GM23338 (cell line): ENCODE data around the gene PCDHGB7. TPM values are rescaled to one million over a fixed set of nuclear protein-coding genes. Genes with fewer than 3 reads are reported as not detected.

Experiments used
- ATAC-seq: fragments of 200-7000 bp; cut with Tn5 transposase; 3 replicates; pipeline ENCODE4 v1.9.1; 2020
- DNase-seq: peaks from one replicate; pipeline ENCODE4 v3.0.0-alpha.2; 2015; ENCODE audit warnings: low spot score
- H2AFZ ChIP-seq: fragments of 200-600 bp; sonication (generic); 2 replicates; pipeline ENCODE4 v1.8.0; 2016; ENCODE audit warnings: antibody characterized with exemption, mild to moderate bottlenecking, moderate library complexity
- H3F3A ChIP-seq: fragments of 200-600 bp; sonication (generic); replicated peaks from 2 replicates; pipeline ENCODE4 v1.8.0; 2017; ENCODE audit warnings: antibody characterized with exemption, mixed run types, low read depth
- H3K27ac ChIP-seq: fragments of 200-600 bp; sonication (generic); 2 replicates; pipeline ENCODE4 v1.6.1; 2016; ENCODE audit warnings: low read depth
- H3K27me3 ChIP-seq: fragments of 200-600 bp; sonication (generic); 2 replicates; pipeline ENCODE4 v1.8.0; 2016; ENCODE audit warnings: mild to moderate bottlenecking, mixed run types, moderate library complexity; ENCODE audit not compliant: insufficient read depth
- H3K36me3 ChIP-seq: fragments of 200-600 bp; sonication (generic); 2 replicates; pipeline ENCODE4 v1.8.0; 2016; ENCODE audit warnings: mild to moderate bottlenecking; ENCODE audit not compliant: insufficient read depth
- H3K4me1 ChIP-seq: fragments of 200-600 bp; sonication (generic); 2 replicates; pipeline ENCODE4 v1.8.0; 2016; ENCODE audit warnings: mild to moderate bottlenecking, moderate library complexity; ENCODE audit not compliant: insufficient read depth
- H3K4me2 ChIP-seq: fragments of 200-600 bp; sonication (generic); 2 replicates; pipeline ENCODE4 v1.7.1; 2017; ENCODE audit warnings: mixed run types
- H3K4me3 ChIP-seq: fragments of 200-600 bp; sonication (generic); 2 replicates; pipeline ENCODE4 v1.6.1; 2016; ENCODE audit warnings: mixed run types
- H3K79me2 ChIP-seq: fragments of 200-600 bp; sonication (generic); replicated peaks from 2 replicates; pipeline ENCODE4 v1.8.0; 2017; ENCODE audit warnings: mild to moderate bottlenecking; ENCODE audit not compliant: insufficient read depth
- H3K9me2 ChIP-seq: fragments of 200-600 bp; sonication (generic); 2 replicates; pipeline ENCODE4 v1.8.0; 2017; ENCODE audit not compliant: insufficient read depth
- H4K20me1 ChIP-seq: fragments of 200-600 bp; sonication (generic); replicated peaks from 2 replicates; pipeline ENCODE4 v1.8.0; 2017; ENCODE audit warnings: mild to moderate bottlenecking; ENCODE audit not compliant: insufficient read depth
- H3K27ac Mint-ChIP-seq: 2 replicates; pipeline ENCODE4 v1.8.0; 2020; ENCODE audit warnings: inconsistent platforms, mild to moderate bottlenecking, moderate library complexity, mixed read lengths
- H3K27me3 Mint-ChIP-seq: 3 replicates; pipeline ENCODE4 v1.8.0; 2022; ENCODE audit warnings: low read depth, mild to moderate bottlenecking, moderate library complexity, mixed read lengths, inconsistent platforms; ENCODE audit not compliant: insufficient read depth, poor library complexity
- H3K36me3 Mint-ChIP-seq: 3 replicates; pipeline ENCODE4 v1.8.0; 2021; ENCODE audit warnings: low read depth, mild to moderate bottlenecking, inconsistent platforms, moderate library complexity, mixed read lengths
- H3K4me1 Mint-ChIP-seq: 3 replicates; pipeline ENCODE4 v1.8.0; 2020; ENCODE audit warnings: mild to moderate bottlenecking, inconsistent platforms, mixed read lengths
- H3K4me3 Mint-ChIP-seq: 3 replicates; pipeline ENCODE4 v1.8.0; 2021; ENCODE audit warnings: moderate library complexity, mild to moderate bottlenecking, inconsistent platforms, mixed read lengths
- H3K9me3 Mint-ChIP-seq: 3 replicates; pipeline ENCODE4 v1.8.0; 2020; ENCODE audit warnings: moderate library complexity, mild to moderate bottlenecking, inconsistent platforms, mixed read lengths
- CREB1 ChIP-seq: fragments of 250-450 bp; sonication (Bioruptor Pico); IDR thresholded peaks from 2 replicates; pipeline ENCODE4 v1.5.0; 2020; ENCODE audit warnings: low read depth, mild to moderate bottlenecking, moderate library complexity
- EZH2 ChIP-seq: fragments of 200-600 bp; sonication (generic); IDR thresholded peaks from one replicate; pipeline ENCODE4 v1.8.0; 2017; ENCODE audit warnings: antibody characterized with exemption, mild to moderate bottlenecking, low read depth; ENCODE audit not compliant: unreplicated experiment
- JUNB ChIP-seq: IDR thresholded peaks from one replicate; pipeline ENCODE4 v1.6.1; 2016; ENCODE audit warnings: antibody characterized with exemption; ENCODE audit not compliant: unreplicated experiment
- NANOG ChIP-seq: IDR thresholded peaks from 2 replicates; pipeline ENCODE4 v1.6.1; 2016; ENCODE audit warnings: antibody characterized with exemption, borderline replicate concordance
- POLR2AphosphoS5 ChIP-seq: IDR thresholded peaks from 2 replicates; pipeline ENCODE4 v1.6.1; 2016; ENCODE audit warnings: antibody characterized with exemption, low read depth
- ZNF331 ChIP-seq: fragments of 250-450 bp; sonication (Bioruptor Pico); IDR thresholded peaks from 2 replicates; pipeline ENCODE4 v1.5.0; 2020; ENCODE audit warnings: low read depth, mild to moderate bottlenecking, moderate library complexity
- polyA plus RNA-seq: library from polyadenylated mRNA; unstranded; fragments of >200 nt; fragmentation: Nextera tagmentation; extraction: Ambion mirVana; gene quantifications from 2 replicates; pipeline ENCODE4 v1.2.1, GENCODE V29; 2016
- total RNA-seq: library from RNA; depleted of rRNA; stranded (reverse); fragments of >200 nt; shearing (Covaris generic); gene quantifications from 2 replicates; pipeline ENCODE4 v1.2.3, GENCODE V29; 2014
- TF ChIP-seq, protein P1 (sequence below), 2 experiments: fragments of 200-600 bp in 1 of 2; sonication (generic) in 1 of 2; conservative IDR thresholded peaks; 2 replicates each; pipeline versions ENCODE4 v1.5.1 to v1.6.1; 2016 to 2017; ENCODE audit warnings: antibody characterized with exemption in 2 of 2, low read depth in 2 of 2, mild to moderate bottlenecking in 2 of 2, moderate library complexity in 1 of 2
- TF ChIP-seq, protein P2 (sequence below): IDR thresholded peaks from 2 replicates; pipeline ENCODE4 v1.6.1; 2016; ENCODE audit warnings: antibody characterized with exemption
- TF ChIP-seq, protein P3 (sequence below): fragments of 250-450 bp; sonication (Bioruptor Pico); IDR thresholded peaks from 2 replicates; pipeline ENCODE4 v1.5.0; 2020; ENCODE audit warnings: mild to moderate bottlenecking, moderate library complexity

PCDHGB7 gene
- total and polyA plus RNA-seq, 2 experiments from 2014 or later: 1.4 to 11.7 TPM

DNA sequence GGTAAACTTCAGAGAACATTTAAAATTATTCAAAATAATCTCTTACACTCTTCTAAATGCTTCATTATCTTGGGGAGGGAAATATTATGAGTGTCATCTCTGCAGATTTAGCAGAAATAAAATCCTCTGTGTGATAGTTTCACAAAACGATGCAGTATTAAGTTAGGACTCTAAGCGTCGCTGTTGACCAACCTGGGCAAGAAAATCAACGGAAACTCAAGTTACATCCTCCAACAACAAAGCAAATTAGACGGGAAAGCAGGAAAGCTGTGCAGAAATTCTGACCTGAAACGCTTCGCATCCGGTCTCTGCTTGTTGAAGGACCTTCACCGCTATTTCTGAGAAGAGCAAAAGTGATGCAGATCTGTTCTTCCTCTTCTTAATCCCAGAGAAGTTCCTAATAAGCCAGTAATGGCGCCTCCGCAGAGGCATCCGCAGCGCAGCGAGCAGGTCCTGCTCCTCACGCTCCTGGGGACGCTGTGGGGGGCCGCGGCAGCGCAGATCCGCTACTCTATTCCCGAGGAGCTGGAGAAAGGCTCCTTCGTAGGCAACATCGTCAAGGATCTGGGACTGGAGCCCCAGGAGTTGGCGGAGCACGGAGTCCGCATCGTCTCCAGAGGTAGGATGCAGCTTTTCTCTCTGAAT is 43.7 kb upstream of the PCDHGB7 start, which contains the start of gene PCDHGA6:
Gene PCDHGA6 (plus strand): TSS at position 219 of the 645 bp plus-strand sequence. CDS start 193 bp downstream, at position 412.
- Histone ChIP-seq H3K36me3 (no peaks in the 10 kb centered on the region), H3K79me2 (no peaks in the 10 kb centered on the region), H3K27me3 (no peaks in the 10 kb centered on the region), H3F3A (no peaks in the 10 kb centered on the region), H3K4me3 (no peak within 1 kb of the TSS), H3K9me2 (no peaks in the 10 kb centered on the region), H3K4me1 (no peaks in the 10 kb centered on the region), H2AFZ (no peak within 1 kb of the TSS), H3K4me2 (0 out of 2 replicates have a peak within 1 kb of the TSS, but pooled peaks have one; percentile 8), H3K27ac (no peak within 1 kb of the TSS), H4K20me1 (no peaks in the 10 kb centered on the region)
- peaks cover 64% of the 10 kb centered on the region for H3K36me3 Mint-ChIP-seq
- no peak; the same call in 2 of the 3 replicates for ATAC-seq
- H3K9me3 Mint-ChIP-seq: peaks cover 71% of the 10 kb centered on the region
- H3K27ac Mint-ChIP-seq: no peak within 1 kb of the TSS
- TF ChIP-seq, protein P1, sequence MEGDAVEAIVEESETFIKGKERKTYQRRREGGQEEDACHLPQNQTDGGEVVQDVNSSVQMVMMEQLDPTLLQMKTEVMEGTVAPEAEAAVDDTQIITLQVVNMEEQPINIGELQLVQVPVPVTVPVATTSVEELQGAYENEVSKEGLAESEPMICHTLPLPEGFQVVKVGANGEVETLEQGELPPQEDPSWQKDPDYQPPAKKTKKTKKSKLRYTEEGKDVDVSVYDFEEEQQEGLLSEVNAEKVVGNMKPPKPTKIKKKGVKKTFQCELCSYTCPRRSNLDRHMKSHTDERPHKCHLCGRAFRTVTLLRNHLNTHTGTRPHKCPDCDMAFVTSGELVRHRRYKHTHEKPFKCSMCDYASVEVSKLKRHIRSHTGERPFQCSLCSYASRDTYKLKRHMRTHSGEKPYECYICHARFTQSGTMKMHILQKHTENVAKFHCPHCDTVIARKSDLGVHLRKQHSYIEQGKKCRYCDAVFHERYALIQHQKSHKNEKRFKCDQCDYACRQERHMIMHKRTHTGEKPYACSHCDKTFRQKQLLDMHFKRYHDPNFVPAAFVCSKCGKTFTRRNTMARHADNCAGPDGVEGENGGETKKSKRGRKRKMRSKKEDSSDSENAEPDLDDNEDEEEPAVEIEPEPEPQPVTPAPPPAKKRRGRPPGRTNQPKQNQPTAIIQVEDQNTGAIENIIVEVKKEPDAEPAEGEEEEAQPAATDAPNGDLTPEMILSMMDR (conservative IDR thresholded peaks at IDR 0.05; ENCODE audit: low read depth in 2 of 2): peak; percentile 43 to 47
- TF ChIP-seq EZH2: no peak
- peaks cover 6% of the 10 kb centered on the region for H3K27me3 Mint-ChIP-seq
- peak within 1 kb of the TSS; percentile 38; the same call in 2 of the 3 replicates for H3K4me3 Mint-ChIP-seq
- peak; percentile 44 for DNase-seq
- H3K4me1 Mint-ChIP-seq: peaks cover 2% of the 10 kb centered on the region; the same call in 1 of the 3 replicates

DNA sequence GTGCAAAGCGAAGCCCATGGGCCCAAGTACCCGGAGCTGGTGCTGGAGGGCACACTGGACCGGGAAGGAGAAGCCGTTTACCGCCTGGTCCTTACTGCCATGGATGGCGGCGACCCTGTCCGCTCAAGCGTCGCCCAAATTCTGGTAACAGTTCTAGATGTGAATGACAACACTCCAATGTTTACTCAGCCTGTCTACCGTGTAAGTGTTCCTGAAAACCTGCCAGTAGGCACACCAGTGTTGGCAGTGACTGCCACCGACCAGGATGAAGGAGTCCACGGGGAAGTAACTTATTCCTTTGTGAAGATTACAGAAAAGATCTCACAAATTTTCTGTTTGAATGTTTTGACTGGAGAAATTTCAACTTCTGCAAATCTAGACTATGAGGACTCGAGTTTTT is 42.9 kb upstream of the PCDHGB7 start:
- Histone ChIP-seq H3K4me3 (no peak overlapping the region), H3K4me2 (no peak overlapping the region), H3K36me3 (no peaks in the 10 kb centered on the region), H4K20me1 (no peaks in the 10 kb centered on the region), H3K27ac (no peak overlapping the region), H3K27me3 (no peaks in the 10 kb centered on the region), H3K4me1 (no peaks in the 10 kb centered on the region), H3F3A (no peaks in the 10 kb centered on the region), H3K9me2 (no peaks in the 10 kb centered on the region), H3K79me2 (no peaks in the 10 kb centered on the region), H2AFZ (no peak overlapping the region)
- Mint-ChIP-seq H3K4me1 (peaks cover 2% of the 10 kb centered on the region; the same call in 1 of the 3 replicates), H3K4me3 (no peak overlapping the region), H3K27me3 (peaks cover 6% of the 10 kb centered on the region), H3K27ac (no peak overlapping the region), H3K36me3 (peaks cover 64% of the 10 kb centered on the region), H3K9me3 (peaks cover 71% of the 10 kb centered on the region)
- DNase-seq: no peak
- no peak for ATAC-seq
- TF ChIP-seq, protein P1 (conservative IDR thresholded peaks at IDR 0.05; ENCODE audit: low read depth in 2 of 2): no peak
- TF ChIP-seq ZNF331 (no peak), POLR2AphosphoS5 (no peak), CREB1 (CRISPR knock-in tag) (no peak), NANOG (no peak), EZH2 (no peak), JUNB (no peak)
- TF ChIP-seq, protein P2, sequence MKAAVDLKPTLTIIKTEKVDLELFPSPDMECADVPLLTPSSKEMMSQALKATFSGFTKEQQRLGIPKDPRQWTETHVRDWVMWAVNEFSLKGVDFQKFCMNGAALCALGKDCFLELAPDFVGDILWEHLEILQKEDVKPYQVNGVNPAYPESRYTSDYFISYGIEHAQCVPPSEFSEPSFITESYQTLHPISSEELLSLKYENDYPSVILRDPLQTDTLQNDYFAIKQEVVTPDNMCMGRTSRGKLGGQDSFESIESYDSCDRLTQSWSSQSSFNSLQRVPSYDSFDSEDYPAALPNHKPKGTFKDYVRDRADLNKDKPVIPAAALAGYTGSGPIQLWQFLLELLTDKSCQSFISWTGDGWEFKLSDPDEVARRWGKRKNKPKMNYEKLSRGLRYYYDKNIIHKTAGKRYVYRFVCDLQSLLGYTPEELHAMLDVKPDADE: no peak
- TF ChIP-seq, protein P3, sequence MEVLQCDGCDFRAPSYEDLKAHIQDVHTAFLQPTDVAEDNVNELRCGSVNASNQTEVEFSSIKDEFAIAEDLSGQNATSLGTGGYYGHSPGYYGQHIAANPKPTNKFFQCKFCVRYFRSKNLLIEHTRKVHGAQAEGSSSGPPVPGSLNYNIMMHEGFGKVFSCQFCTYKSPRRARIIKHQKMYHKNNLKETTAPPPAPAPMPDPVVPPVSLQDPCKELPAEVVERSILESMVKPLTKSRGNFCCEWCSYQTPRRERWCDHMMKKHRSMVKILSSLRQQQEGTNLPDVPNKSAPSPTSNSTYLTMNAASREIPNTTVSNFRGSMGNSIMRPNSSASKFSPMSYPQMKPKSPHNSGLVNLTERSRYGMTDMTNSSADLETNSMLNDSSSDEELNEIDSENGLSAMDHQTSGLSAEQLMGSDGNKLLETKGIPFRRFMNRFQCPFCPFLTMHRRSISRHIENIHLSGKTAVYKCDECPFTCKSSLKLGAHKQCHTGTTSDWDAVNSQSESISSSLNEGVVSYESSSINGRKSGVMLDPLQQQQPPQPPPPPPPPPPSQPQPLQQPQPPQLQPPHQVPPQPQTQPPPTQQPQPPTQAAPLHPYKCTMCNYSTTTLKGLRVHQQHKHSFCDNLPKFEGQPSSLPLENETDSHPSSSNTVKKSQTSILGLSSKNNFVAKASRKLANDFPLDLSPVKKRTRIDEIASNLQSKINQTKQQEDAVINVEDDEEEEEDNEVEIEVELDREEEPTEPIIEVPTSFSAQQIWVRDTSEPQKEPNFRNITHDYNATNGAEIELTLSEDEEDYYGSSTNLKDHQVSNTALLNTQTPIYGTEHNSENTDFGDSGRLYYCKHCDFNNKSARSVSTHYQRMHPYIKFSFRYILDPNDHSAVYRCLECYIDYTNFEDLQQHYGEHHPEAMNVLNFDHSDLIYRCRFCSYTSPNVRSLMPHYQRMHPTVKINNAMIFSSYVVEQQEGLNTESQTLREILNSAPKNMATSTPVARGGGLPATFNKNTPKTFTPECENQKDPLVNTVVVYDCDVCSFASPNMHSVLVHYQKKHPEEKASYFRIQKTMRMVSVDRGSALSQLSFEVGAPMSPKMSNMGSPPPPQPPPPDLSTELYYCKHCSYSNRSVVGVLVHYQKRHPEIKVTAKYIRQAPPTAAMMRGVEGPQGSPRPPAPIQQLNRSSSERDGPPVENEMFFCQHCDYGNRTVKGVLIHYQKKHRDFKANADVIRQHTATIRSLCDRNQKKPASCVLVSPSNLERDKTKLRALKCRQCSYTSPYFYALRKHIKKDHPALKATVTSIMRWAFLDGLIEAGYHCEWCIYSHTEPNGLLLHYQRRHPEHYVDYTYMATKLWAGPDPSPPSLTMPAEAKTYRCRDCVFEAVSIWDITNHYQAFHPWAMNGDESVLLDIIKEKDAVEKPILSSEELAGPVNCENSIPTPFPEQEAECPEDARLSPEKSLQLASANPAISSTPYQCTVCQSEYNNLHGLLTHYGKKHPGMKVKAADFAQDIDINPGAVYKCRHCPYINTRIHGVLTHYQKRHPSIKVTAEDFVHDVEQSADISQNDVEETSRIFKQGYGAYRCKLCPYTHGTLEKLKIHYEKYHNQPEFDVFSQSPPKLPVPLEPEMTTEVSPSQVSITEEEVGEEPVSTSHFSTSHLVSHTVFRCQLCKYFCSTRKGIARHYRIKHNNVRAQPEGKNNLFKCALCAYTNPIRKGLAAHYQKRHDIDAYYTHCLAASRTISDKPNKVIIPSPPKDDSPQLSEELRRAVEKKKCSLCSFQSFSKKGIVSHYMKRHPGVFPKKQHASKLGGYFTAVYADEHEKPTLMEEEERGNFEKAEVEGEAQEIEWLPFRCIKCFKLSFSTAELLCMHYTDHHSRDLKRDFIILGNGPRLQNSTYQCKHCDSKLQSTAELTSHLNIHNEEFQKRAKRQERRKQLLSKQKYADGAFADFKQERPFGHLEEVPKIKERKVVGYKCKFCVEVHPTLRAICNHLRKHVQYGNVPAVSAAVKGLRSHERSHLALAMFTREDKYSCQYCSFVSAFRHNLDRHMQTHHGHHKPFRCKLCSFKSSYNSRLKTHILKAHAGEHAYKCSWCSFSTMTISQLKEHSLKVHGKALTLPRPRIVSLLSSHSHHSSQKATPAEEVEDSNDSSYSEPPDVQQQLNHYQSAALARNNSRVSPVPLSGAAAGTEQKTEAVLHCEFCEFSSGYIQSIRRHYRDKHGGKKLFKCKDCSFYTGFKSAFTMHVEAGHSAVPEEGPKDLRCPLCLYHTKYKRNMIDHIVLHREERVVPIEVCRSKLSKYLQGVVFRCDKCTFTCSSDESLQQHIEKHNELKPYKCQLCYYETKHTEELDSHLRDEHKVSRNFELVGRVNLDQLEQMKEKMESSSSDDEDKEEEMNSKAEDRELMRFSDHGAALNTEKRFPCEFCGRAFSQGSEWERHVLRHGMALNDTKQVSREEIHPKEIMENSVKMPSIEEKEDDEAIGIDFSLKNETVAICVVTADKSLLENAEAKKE (CRISPR knock-in tag): no peak
